ENCODE measurements around the gene COL13A1. TPM values are rescaled to one million over a fixed set of nuclear protein-coding genes. Genes with fewer than 3 reads are reported as not detected.

The COL13A1 gene
- total and polyA plus RNA-seq, 2 of the 8 experiments (the other 6 are each of a cell fraction or from before 2014, with no cell fraction given): 2.6 to 5.2 TPM

DNA sequence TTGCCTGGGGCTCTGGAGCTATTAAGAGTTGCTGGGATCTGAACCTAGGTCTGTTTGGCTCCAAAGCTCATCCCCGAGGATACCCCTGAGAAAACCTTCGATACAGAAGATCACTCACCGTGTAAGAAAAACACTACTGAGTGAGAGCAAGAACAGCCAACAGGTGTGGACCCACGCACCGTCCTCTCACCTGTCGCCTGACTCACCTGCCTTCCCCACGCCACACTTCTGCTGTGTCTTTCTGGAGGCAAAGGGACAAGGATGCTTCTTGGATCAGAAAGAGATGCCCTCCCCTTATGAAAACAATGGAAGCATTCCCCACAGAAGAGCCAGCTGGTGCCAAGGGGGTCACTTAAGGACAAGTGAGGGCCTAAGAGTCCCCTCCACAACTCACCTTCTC lies 46.7 kb downstream of the COL13A1 start:
- no peak overlapping the region for H3K9ac ChIP-seq (replicated peaks in 1 of 4; ENCODE audit: extremely low read depth in 1 of 4, low read depth in 3 of 4, low read length in 3 of 4)
- CTCF ChIA-PET (ENCODE audit: partially characterized antibody): interaction anchor here (0.8 to 6.2 kb wide), 9 partner anchors 9 to 68 kb away, joined by 3 to 25 read pairs (median 5); no protein-coding TSS in a partner anchor
- H4K5ac ChIP-seq (ENCODE audit: insufficient read length, low read depth, low read length): no peak overlapping the region
- no peak overlapping the region for H3K23ac ChIP-seq (ENCODE audit: insufficient read length)
- peak overlapping the region; percentile 81; the same call in 1 of the 2 replicates for H2BK15ac ChIP-seq (ENCODE audit: low read length)
- H2BK12ac ChIP-seq (ENCODE audit: low read depth, low read length): peak overlapping the region; percentile 86; the same call in 1 of the 2 replicates
- H2BK20ac ChIP-seq (ENCODE audit: low read length): peak overlapping the region; percentile 43
- no peak overlapping the region for H3K14ac ChIP-seq (ENCODE audit: insufficient read length)
- H3K4ac ChIP-seq (replicated peaks; ENCODE audit: insufficient read length, low read depth, low read length): no peak overlapping the region
- H2AK5ac ChIP-seq (ENCODE audit: low read depth, low read length): 0 out of 2 replicates have a peak overlapping the region, but pooled peaks have one; percentile 43
- H3K4me2 ChIP-seq (ENCODE audit: insufficient read depth in 1 of 2, low read depth in 2 of 2, low read length in 2 of 2): no peak overlapping the region
- H3K56ac ChIP-seq (replicated peaks; ENCODE audit: insufficient read length, low read depth, low read length): no peak overlapping the region
- no peak overlapping the region for H3K4me3 ChIP-seq (ENCODE audit: extremely low read depth in 1 of 4, insufficient read depth in 2 of 4, low read depth in 3 of 4, low read length in 4 of 4)
- H3K79me2 ChIP-seq (ENCODE audit: control insufficient read depth in 1 of 2, insufficient read depth in 2 of 2, low read length in 2 of 2): no peaks in the 10 kb centered on the region
- no peak overlapping the region for H3K18ac ChIP-seq (ENCODE audit: extremely low read depth, low read length)
- no peaks in the 10 kb centered on the region for H3K9me3 ChIP-seq (ENCODE audit: insufficient read depth in 2 of 2, low read depth in 1 of 2, low read length in 1 of 2)
- H4K91ac ChIP-seq (replicated peaks; ENCODE audit: insufficient read length, low read length): peak overlapping the region; percentile 40
- POLR2A ChIA-PET (ENCODE audit: partially characterized antibody): no interaction called here
- H3K27ac ChIP-seq (ENCODE audit: low read depth, low read length): no peak overlapping the region
- H3K4me1 ChIP-seq (replicated peaks in 1 of 4; ENCODE audit: control insufficient read depth in 3 of 4, insufficient read depth in 4 of 4, low read length in 3 of 4): peaks cover 16 to 53% (median 33%) of the 10 kb centered on the region in 4 experiments
- H3K27me3 ChIP-seq (replicated peaks in 1 of 4; ENCODE audit: control insufficient read depth in 3 of 4, extremely low read depth in 1 of 4, insufficient read depth in 3 of 4, low read length in 3 of 4): no peaks in the 10 kb centered on the region
- no peaks in the 10 kb centered on the region for H3K36me3 ChIP-seq (ENCODE audit: control insufficient read depth in 2 of 4, insufficient read depth in 4 of 4, low read length in 3 of 4)
- no peak overlapping the region for H2BK120ac ChIP-seq (replicated peaks; ENCODE audit: low read depth, low read length)
- no peaks in the 10 kb centered on the region for H3K23me2 ChIP-seq (ENCODE audit: low read depth, low read length)
- no peaks in the 10 kb centered on the region for H4K20me1 ChIP-seq (replicated peaks in 1 of 2; ENCODE audit: control insufficient read depth in 1 of 2, insufficient read depth in 2 of 2, low read length in 2 of 2)
- 77% methylated on average over 7 of the region's 7 CpGs; no CpG with 5 or more reads in 1 of the 2 experiments for WGBS, 2 experiments (ENCODE audit: extremely low coverage in 1 of 2, insufficient coverage in 1 of 2, insufficient read length in 1 of 2, insufficient replicate concordance in 2 of 2, low coverage in 1 of 2, low lambda C conversion rate in 2 of 2, missing lambda C conversion rate in 1 of 2)
- no peak overlapping the region for H4K8ac ChIP-seq (ENCODE audit: extremely low read depth, insufficient read depth, low read length)
- H2AFZ ChIP-seq (ENCODE audit: low read length): no peak overlapping the region
- H2BK5ac ChIP-seq (ENCODE audit: low read depth, low read length): peak overlapping the region; percentile 60; the same call in 1 of the 2 replicates
- no peaks in the 10 kb centered on the region for H3K79me1 ChIP-seq (ENCODE audit: low read depth, low read length)
- FAIRE-seq: no peak
- DNase-seq (ENCODE audit: low read depth in 1 of 2, low spot score in 2 of 2): no peak
- TF ChIP-seq BCL11A (IDR thresholded peaks at IDR 0.05; ENCODE audit: low read depth in 2 of 2, low read length in 2 of 2) (no peak), BRCA1 (IDR thresholded peaks at IDR 0.05; ENCODE audit: low read depth, low read length) (no peak), RFX5 (IDR thresholded peaks at IDR 0.05; ENCODE audit: borderline replicate concordance, low read depth, low read length) (no peak), TCF12 (IDR thresholded peaks at IDR 0.05; ENCODE audit: low read depth, low read length) (no peak), SIX5 (IDR thresholded peaks at IDR 0.05; ENCODE audit: low read depth, low read length) (no peak), CREB1 (IDR thresholded peaks at IDR 0.05) (no peak), CTCF (IDR thresholded peaks at IDR 0.05; ENCODE audit: control extremely low read depth in 1 of 3, insufficient read depth in 1 of 3, low read depth in 1 of 3, low read length in 3 of 3) (no peak), YY1 (IDR thresholded peaks at IDR 0.05; ENCODE audit: low read depth, low read length) (no peak), NANOG (IDR thresholded peaks at IDR 0.05; ENCODE audit: insufficient read depth, low read depth, low read length, poor library complexity, severe bottlenecking) (no peak), TBP (IDR thresholded peaks at IDR 0.05; ENCODE audit: low read depth, low read length) (no peak), ASH2L (IDR thresholded peaks at IDR 0.05; ENCODE audit: low read length) (no peak), HDAC2 (IDR thresholded peaks at IDR 0.05; ENCODE audit: borderline replicate concordance in 1 of 2, low read depth in 2 of 2, low read length in 2 of 2) (no peak)

All from H1 (cell line).